ENCODE measurements around the gene PRCD. TPM values are rescaled to one million over a fixed set of nuclear protein-coding genes. Genes with fewer than 3 reads are reported as not detected.
"Not testable (repeated sequence)": the region's sequence is repeated elsewhere in the genome, so short reads cannot be mapped to it uniquely, and the experiment has no call there.

PRCD gene
- total RNA-seq, 2 experiments from 2014 or later: not detected

DNA sequence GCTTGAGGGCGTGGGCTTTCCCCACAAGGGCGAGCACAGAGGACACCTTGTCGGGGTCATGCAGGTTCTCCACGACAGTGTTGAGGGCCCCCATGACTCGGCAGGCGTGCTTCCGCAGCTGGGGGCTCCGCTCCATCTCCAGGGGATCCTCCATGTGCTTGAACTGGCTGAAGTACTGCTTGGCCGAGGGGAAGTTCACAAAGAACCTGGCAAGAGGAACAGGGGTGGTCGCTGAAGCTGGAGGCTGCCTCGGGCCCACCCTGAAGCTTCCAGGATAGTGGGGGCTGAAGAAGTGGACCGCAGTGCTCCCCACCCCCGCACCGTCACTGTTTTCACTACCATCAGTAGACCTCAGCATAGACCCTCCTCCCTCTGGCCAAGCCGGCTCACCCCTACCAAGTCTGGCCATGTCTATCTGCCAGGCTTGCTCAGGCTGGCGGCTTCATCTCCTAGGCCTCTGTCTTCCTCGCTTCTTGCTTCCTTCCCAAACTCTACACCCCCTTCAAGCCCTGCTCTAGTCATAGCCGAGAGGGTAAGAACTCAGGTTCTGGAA is 8.3 kb upstream of the PRCD start:
- H3K27ac Mint-ChIP-seq: peak overlapping the region; percentile 27

DNA sequence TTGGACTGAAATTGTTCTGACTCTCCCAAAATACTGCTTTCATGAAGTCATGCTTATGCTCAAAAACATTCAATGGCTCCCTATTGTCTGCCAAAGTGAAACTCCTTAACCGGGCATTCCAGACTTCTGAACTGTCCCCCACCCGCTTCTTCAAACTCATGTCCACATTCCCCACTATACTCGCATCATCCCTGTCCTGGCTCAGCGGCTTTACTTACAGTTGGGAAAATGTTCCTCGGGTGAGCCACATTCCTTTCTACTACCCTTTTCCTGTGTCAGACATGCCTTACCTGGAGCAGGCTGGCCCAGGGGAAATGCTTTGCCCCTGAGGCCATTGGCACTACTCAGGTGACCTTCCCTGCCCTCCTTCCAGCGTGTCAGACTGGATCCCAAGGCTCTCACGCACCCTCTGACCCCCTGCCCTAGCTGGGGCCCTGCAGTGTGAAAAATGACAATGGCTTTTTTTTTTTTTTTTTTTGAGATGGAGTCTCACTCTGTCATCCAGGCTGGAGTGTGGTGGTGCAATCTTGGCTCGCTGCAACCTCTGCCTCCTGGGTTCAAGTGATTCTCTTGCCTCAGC is 7.7 kb upstream of the PRCD start:
- Mint-ChIP-seq H3K4me1 (peaks cover 15% of the 10 kb centered on the region), H3K27ac (no peak overlapping the region), H3K4me3 (no peak overlapping the region), H3K9me3 (no peaks in the 10 kb centered on the region), H3K36me3 (ENCODE audit: low read depth) (no peaks in the 10 kb centered on the region), H3K27me3 (peaks cover 16% of the 10 kb centered on the region)
- ChIA-PET POLR2A (no interaction called here), CTCF (interaction anchor here (0.7 to 2.3 kb wide), 2 partner anchors 9 to 91 kb away, joined by 5 to 8 read pairs; no protein-coding TSS in a partner anchor)
- DNase-seq: no peak

More for the DNA sequence above, 8.3 kb upstream of the PRCD start:
- peaks cover 12% of the 10 kb centered on the region for H3K27me3 Mint-ChIP-seq
- POLR2A ChIA-PET: no interaction called here
- no peaks in the 10 kb centered on the region for H3K9me3 Mint-ChIP-seq
- CTCF ChIA-PET: interaction anchor here (0.7 to 2.3 kb wide), 2 partner anchors 8 to 90 kb away, joined by 5 to 8 read pairs; no protein-coding TSS in a partner anchor
- H3K4me3 Mint-ChIP-seq: no peak overlapping the region
- no peaks in the 10 kb centered on the region for H3K36me3 Mint-ChIP-seq (ENCODE audit: low read depth)
- H3K4me1 Mint-ChIP-seq: peaks cover 16% of the 10 kb centered on the region
- no peak for DNase-seq

DNA sequence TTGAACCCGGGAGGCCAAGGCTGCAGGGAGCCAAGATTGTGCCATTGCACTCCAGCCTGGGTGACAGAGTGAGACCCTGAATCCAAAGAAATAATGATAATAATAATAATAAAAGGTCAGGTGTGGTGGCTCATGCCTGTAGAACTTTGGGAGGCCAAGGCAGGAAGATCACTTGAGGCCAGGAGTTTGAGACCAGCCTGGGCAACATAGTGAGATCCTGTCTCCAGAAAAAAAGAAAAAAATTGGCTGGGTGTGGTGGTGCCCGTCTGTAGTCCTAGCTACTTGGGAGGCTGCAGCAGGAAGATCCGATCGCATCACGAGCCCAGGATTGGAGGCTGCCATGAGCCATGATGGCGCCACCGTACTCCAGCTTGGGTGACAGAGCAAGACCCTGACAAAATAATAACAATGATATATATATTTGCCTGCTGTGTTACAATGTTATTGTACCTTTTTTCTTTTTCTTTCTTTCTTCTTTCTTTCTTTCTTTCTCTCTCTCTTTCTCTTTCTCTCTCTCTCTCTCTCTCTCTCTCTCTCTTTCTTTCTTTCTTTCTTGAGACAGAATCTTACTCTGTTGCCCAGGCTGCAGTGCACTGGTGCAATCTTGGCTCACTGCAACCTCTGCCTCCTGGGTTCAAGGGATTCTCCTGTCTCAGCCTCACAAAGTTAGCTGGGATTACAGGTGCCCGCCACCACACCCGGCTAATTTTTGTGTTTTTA is 6.0 kb upstream of the PRCD start:
- H3K4me1 Mint-ChIP-seq; H3K27ac Mint-ChIP-seq; DNase-seq; H3K4me3 Mint-ChIP-seq; H3K9me3 Mint-ChIP-seq; H3K36me3 Mint-ChIP-seq (ENCODE audit: low read depth): not testable (repeated sequence)
- POLR2A ChIA-PET: interaction anchor here (0.6 kb wide), 1 partner anchor 184 kb away, joined by 3 read pairs; no protein-coding TSS in a partner anchor
- CTCF ChIA-PET: interaction anchor here (0.6 to 3.2 kb wide), 4 partner anchors 9 to 352 kb away, joined by 3 to 16 read pairs (median 3); no protein-coding TSS in a partner anchor
- H3K27me3 Mint-ChIP-seq: peaks cover 24% of the 10 kb centered on the region

DNA sequence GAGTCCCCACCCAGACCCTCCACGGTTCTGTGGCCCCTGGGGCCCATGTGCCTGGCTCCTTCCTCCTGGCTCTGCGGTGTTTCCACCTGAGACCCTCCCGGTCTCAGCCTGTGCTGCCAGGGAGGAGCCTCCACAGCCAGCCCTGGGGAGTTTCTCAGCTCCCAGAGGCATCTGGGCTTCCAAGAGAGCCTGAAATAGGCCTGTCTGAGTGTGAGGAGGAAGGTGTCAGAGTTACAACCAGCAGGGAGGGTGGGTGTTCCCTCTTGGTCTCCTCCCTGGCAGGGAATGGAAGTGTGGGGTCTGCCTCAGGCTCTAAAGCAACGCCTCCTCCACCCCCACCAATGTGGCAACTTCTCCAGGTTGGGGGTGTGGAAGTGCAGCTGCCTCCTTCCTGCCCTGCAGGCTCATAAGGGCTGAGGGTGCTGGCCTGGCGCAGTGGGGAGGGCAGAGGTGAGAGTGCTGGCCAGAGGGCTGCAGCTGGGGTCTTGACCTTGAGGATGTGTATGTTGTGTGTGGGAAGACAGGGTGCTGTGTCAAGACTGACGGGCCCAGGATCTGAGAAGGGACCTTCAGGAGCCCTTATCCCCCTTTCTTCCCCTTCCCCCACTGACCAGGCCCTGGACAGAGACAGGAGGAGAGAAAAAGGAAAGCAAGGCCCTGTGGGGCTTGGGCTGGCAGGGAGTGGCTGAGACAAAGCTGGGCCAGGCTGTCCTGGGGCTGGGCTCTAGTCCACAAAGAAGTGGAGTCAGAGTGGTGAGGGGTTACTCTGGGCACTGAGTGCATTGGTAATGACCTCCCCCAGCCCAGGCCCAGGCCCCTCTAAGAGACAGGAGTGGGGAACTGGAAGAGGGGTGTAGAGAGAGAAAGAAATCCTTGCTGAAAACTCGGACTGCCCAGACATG is 4.8 kb upstream of the PRCD start:
- ChIA-PET POLR2A (no interaction called here), CTCF (interaction anchor here (3.2 kb wide), 1 partner anchor 12 kb away, joined by 16 read pairs; no protein-coding TSS in a partner anchor)
- H3K4me3 Mint-ChIP-seq: no peak overlapping the region
- H3K27me3 Mint-ChIP-seq: peaks cover 34% of the 10 kb centered on the region
- no peaks in the 10 kb centered on the region for H3K9me3 Mint-ChIP-seq
- H3K27ac Mint-ChIP-seq: peak overlapping the region; percentile 46
- H3K36me3 Mint-ChIP-seq (ENCODE audit: low read depth): no peaks in the 10 kb centered on the region
- DNase-seq: no peak
- H3K4me1 Mint-ChIP-seq: peaks cover 5% of the 10 kb centered on the region

DNA sequence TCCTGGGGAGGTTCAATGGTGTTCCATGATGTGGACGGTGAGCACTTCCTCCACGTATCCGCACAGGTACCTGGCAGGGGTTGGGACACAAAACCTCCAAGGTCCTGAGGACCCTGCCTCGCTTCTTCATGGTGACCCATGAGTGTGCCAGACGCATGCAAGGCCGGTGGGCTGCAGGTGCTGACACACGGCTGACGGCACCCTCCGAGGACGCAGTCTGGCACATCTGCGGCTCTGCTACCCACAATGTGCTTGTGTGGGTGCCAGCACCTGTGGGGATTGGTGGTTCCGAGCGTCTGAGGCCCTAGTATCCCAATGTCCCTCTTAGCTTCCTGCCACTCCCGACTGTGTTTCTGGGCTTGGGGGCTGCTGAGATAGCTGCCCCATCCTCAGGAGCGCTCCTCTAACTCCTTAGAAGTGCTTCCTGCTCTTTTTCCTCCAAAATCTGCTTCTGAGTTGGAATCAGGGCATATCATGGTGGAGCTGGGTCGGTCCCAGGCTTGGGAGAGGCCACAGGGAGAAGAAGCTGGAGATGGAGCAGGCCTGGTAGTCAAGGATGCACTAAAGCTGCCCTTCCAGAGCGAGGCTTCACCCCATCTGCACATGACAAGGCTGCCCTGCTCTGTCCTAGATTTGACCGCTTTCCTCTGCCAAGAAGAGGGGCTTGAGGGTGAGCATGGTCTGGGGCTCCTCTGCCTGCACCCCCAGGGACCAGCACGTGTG is 3.9 kb upstream of the PRCD start:
- H3K27me3 Mint-ChIP-seq: peaks cover 41% of the 10 kb centered on the region
- POLR2A ChIA-PET: no interaction called here
- DNase-seq: no peak
- H3K4me1 Mint-ChIP-seq: peaks cover 6% of the 10 kb centered on the region
- no peaks in the 10 kb centered on the region for H3K9me3 Mint-ChIP-seq
- no peak overlapping the region for H3K4me3 Mint-ChIP-seq
- no peaks in the 10 kb centered on the region for H3K36me3 Mint-ChIP-seq (ENCODE audit: low read depth)
- CTCF ChIA-PET: interaction anchor here (0.5 to 3.2 kb wide), 3 partner anchors 13 to 28 kb away, joined by 3 to 16 read pairs (median 3); no protein-coding TSS in a partner anchor
- no peak overlapping the region for H3K27ac Mint-ChIP-seq

DNA sequence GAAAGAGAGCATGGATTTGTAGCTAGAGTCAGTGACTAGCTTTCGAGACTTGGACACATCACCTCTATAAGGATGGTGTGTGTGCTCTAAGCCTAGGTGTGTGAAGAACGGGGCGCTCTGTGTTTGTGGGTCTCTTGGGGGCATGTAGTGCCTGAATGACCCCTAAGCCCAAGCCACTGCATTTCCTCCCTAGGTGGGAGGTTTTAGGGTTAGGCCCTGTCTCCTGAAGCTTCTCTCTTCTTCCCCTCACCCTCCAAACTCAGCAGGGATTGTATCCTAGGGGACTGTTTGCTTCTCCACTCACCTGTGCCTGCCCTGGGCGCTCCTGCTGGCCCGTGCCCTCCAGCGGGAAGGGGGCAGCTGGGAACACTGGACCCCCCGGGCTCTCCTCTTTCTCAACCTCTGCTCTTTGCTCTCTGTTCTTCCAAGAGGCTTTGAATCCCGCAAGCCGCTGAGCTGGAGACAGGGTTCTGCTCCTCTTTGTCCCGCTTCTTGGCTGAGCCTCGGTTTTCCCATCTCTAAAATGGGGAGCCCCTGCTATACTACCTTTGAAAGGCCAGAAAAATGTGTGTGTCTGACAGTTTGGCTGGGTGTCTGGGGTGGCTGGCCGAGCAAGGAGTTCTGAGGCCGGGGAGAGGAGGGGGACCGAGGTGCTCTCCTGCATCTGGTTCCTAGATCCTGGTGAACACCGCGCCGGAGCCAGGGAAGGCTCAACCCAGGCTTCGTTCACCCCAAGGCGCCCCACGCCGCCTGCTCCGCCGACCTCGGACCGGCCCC is 3.1 kb upstream of the PRCD start:
- no peaks in the 10 kb centered on the region for H3K36me3 Mint-ChIP-seq (ENCODE audit: low read depth)
- no peak for DNase-seq
- H3K4me3 Mint-ChIP-seq: no peak overlapping the region
- no peaks in the 10 kb centered on the region for H3K9me3 Mint-ChIP-seq
- peaks cover 6% of the 10 kb centered on the region for H3K4me1 Mint-ChIP-seq
- no peak overlapping the region for H3K27ac Mint-ChIP-seq
- CTCF ChIA-PET: interaction anchor here (0.5 to 3.2 kb wide), 3 partner anchors 13 to 27 kb away, joined by 3 to 16 read pairs (median 3); no protein-coding TSS in a partner anchor
- peaks cover 44% of the 10 kb centered on the region for H3K27me3 Mint-ChIP-seq
- POLR2A ChIA-PET: no interaction called here

DNA sequence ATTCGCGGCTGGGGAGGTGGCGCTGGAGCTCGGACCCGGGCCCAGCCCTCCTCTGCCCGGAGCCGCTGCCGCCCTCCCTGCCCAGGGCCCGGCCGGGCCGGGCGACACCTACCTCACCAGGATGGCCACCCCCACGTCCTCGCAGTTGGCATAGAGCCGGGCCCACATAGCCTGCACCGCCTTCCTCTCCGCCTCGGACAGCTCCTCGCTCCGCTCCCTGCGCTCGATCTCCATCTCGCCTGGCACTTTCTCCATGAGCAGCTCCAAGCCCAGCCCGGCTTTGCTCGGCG is 2.6 kb upstream of the PRCD start:
- Mint-ChIP-seq H3K4me3 (no peak overlapping the region), H3K27me3 (peaks cover 48% of the 10 kb centered on the region), H3K36me3 (ENCODE audit: low read depth) (no peaks in the 10 kb centered on the region), H3K9me3 (no peaks in the 10 kb centered on the region), H3K27ac (no peak overlapping the region), H3K4me1 (peaks cover 6% of the 10 kb centered on the region)
- POLR2A ChIA-PET: no interaction called here
- CTCF ChIA-PET: no interaction called here
- DNase-seq: no peak

DNA sequence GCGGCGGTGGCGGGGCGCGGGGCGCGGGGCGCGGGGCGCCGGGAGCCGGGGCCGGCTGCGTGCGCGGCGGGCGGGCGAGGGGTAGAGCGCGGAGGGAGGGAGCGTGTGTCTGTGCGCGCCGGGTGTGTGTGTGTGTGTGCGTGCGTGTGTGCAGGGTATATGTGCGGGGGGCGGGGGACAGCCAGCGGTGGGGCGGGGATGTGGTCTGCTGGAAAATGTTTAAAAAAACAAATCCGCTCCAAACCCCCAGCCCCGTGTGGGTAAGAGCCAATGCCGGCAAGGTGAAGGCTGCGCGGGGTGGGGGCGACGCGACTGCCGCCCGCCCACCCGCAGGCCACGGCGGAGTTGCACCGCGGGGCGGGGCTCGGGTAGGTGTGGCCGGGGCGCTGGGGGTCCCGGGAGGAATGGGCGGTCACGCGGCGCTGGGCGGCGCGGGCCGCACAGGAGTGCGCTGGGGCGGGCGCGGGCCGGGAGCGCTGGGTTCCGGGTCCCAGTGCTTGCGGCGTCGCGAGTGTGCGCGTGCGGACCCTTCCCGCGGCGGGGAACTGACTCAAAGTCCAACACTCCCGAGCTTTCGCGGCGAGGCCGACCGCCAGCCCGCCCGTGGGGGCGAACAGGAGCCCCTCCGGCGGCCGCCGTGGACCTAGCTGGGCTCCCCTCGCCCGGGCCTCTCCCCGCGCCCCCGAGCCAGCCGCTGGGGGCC is 2.1 kb upstream of the PRCD start, which contains the start of gene CYGB:
TSS of gene CYGB (minus strand) at position 132 of the 703 bp plus-strand sequence. CDS start 167 bp downstream, outside the sequence.
- H3K4me1 Mint-ChIP-seq: peaks cover 6% of the 10 kb centered on the region
- no peak within 1 kb of the TSS for H3K27ac Mint-ChIP-seq
- H3K9me3 Mint-ChIP-seq: no peaks in the 10 kb centered on the region
- ChIA-PET CTCF (no interaction called here), POLR2A (no interaction called here)
- no peaks in the 10 kb centered on the region for H3K36me3 Mint-ChIP-seq (ENCODE audit: low read depth)
- peaks cover 52% of the 10 kb centered on the region for H3K27me3 Mint-ChIP-seq
- no peak for DNase-seq
- no peak within 1 kb of the TSS for H3K4me3 Mint-ChIP-seq

DNA sequence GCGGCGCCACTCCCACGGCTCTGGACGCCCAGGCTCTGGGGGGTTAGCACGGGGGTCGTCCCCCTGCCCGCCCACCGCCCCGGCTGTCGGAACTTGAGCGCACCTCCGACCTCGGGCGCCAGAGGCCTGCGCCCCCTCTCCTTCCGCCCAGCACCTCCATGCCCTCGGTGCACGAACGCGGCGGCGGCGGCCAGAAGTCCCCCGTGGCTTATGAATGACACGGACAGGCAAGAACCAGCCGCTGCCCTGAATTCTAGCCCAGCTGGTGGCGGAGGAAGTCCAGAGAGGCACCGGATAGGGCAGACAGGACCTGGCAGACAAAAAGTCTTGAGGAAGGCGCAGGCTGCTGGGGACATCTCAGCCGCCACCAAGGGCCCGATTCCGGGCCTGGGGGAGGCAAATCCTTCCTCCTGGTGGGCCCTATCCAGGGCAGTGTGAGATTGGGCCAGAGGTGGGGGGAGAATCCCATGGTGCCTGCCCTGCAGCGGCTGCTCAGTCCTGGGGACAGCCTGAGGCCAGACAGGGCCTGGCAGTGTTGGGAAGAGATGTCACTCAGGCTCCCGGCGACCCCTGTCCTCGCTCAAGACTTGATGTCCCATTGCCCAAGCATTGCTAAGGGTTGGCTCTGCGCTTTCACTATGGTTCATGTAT is 1.4 kb upstream of the PRCD start:
- Mint-ChIP-seq H3K4me1 (peaks cover 6% of the 10 kb centered on the region), H3K27me3 (peaks cover 53% of the 10 kb centered on the region), H3K9me3 (no peaks in the 10 kb centered on the region), H3K36me3 (ENCODE audit: low read depth) (no peaks in the 10 kb centered on the region), H3K27ac (no peak overlapping the region), H3K4me3 (peak overlapping the region; percentile 25)
- DNase-seq: no peak
- POLR2A ChIA-PET: no interaction called here
- CTCF ChIA-PET: interaction anchor here (1.5 kb wide), 1 partner anchor 10 kb away, joined by 4 read pairs; no protein-coding TSS in a partner anchor

DNA sequence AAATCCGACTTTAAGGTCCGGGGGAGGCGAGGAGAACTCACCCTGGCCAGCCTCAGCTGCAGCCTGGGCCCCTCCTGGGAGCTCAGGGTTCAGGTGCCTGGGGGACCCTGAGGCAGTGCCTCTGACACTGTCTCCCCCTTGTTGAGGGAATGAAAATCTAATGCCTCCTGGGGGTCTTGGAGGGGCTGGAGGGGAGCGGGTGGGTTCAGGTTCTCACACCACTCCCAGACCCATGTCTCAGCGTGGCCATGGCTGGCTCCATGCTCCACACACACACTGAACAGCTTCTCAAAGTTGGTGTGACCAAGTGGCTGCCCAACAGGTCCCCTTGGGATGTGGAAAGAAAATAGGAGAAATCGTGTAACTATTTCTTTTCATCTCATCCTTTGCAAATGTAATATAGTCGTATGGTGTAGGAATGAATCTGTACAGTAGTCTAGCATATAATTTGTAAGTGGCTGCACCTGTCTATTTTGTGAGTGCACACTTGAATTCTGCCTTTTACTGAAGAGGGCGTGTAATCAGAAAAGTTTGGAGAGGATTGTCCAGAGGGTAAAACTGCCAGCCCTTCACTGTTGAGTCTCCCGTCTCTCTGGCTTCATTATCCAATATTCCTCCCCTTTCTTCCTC is 788 bp upstream of the PRCD start:
- DNase-seq: no peak
- CTCF ChIA-PET: interaction anchor here (1.5 to 2.0 kb wide), 3 partner anchors 10 to 36 kb away, joined by 4 to 10 read pairs (median 4); no protein-coding TSS in a partner anchor
- POLR2A ChIA-PET: no interaction called here
- H3K9me3 Mint-ChIP-seq: no peaks in the 10 kb centered on the region
- H3K4me3 Mint-ChIP-seq: peak overlapping the region; percentile 25
- H3K4me1 Mint-ChIP-seq: peaks cover 9% of the 10 kb centered on the region
- no peaks in the 10 kb centered on the region for H3K36me3 Mint-ChIP-seq (ENCODE audit: low read depth)
- peaks cover 57% of the 10 kb centered on the region for H3K27me3 Mint-ChIP-seq
- no peak overlapping the region for H3K27ac Mint-ChIP-seq

Measured in activated CD4-positive, alpha-beta T cell treated with anti-CD3 and anti-CD28 coated beads, Interleukin-2, amount 10 ng/mL, durations not matched to agents 7 days and 5 days (primary cell).